GM18511 (cell line): ENCODE results near the gene ZNF593OS.

Experiments
- ATAC-seq: cut with Tn5 transposase; IDR thresholded peaks from one replicate; pipeline ENCODE4 v1.9.1; 2021; ENCODE audit warnings: mild to moderate bottlenecking, moderate library complexity; ENCODE audit not compliant: unreplicated experiment

The ZNF593OS gene

GRCh38 chr1:26127235-26128163, 44.1 kb downstream of the ZNF593OS start:
- ATAC-seq: no peak

GRCh38 chr1:26126321-26127084, 45.1 kb downstream of the ZNF593OS start:
- no peak for ATAC-seq

GRCh38 chr1:26125946-26126320, 45.7 kb downstream of the ZNF593OS start:
- no peak for ATAC-seq

- no peak for ATAC-seq
Observed at GRCh38 chr1:26125382-26125781, 46.2 kb downstream of the ZNF593OS start.

- no peak for ATAC-seq
Observed at GRCh38 chr1:26124418-26125331, 47.0 kb downstream of the ZNF593OS start.

- no peak for ATAC-seq
Observed at GRCh38 chr1:26122988-26123973, 48.4 kb downstream of the ZNF593OS start.

GRCh38 chr1:26121854-26122773, 49.5 kb downstream of the ZNF593OS start:
- ATAC-seq: no peak

- ATAC-seq: no peak
Observed at GRCh38 chr1:26119892-26120608, 51.6 kb downstream of the ZNF593OS start.
